ENCODE results near the gene CERK.

CERK gene

GRCh38 chr22:46696229-46696518, 41.9 kb downstream of the CERK start:
- Histone ChIP-seq H2AK5ac (ENCODE audit: low read length) (no peak overlapping the region), H3K56ac (ENCODE audit: low read length) (no peak overlapping the region), H4K8ac (ENCODE audit: low read depth, low read length) (no peak overlapping the region), H3K79me2 (ENCODE audit: control insufficient read depth, insufficient read depth, low read length) (no peaks in the 10 kb centered on the region), H3K79me1 (ENCODE audit: low read length) (no peaks in the 10 kb centered on the region), H3K4me2 (ENCODE audit: low read length) (no peak overlapping the region), H2BK5ac (ENCODE audit: low read length) (no peak overlapping the region), H4K5ac (ENCODE audit: low read length) (no peak overlapping the region), H3K4me1 (ENCODE audit: control insufficient read depth, low read depth, low read length) (no peaks in the 10 kb centered on the region), H3K4me3 (ENCODE audit: low read length) (no peak overlapping the region), H3K4ac (ENCODE audit: low read depth, low read length) (no peak overlapping the region), H2BK15ac (replicated peaks; ENCODE audit: low read depth) (no peak overlapping the region), H3K9ac (ENCODE audit: low read length) (no peak overlapping the region), H3K18ac (ENCODE audit: low read length) (no peak overlapping the region), H3K27me3 (ENCODE audit: insufficient read depth, low read length, poor library complexity) (no peaks in the 10 kb centered on the region), H3K36me3 (ENCODE audit: control insufficient read depth, insufficient read depth, low read length) (peaks cover 20% of the 10 kb centered on the region), H3K27ac (ENCODE audit: low read depth, low read length) (no peak overlapping the region), H3K23ac (ENCODE audit: low read length) (no peak overlapping the region), H2BK120ac (ENCODE audit: low read depth, low read length) (no peak overlapping the region)
- no CpG with 5 or more reads among the region's 11 CpGs for WGBS (ENCODE audit: extremely low coverage, insufficient coverage, low lambda C conversion rate)
- DNase-seq: no peak

- H2BK120ac ChIP-seq (ENCODE audit: low read depth, low read length): no peak overlapping the region
- no peak overlapping the region for H3K4ac ChIP-seq (ENCODE audit: low read depth, low read length)
- no peaks in the 10 kb centered on the region for H3K79me2 ChIP-seq (ENCODE audit: control insufficient read depth, insufficient read depth, low read length)
- no peaks in the 10 kb centered on the region for H3K27me3 ChIP-seq (ENCODE audit: insufficient read depth, low read length, poor library complexity)
- peaks cover 17% of the 10 kb centered on the region for H3K36me3 ChIP-seq (ENCODE audit: control insufficient read depth, insufficient read depth, low read length)
- H3K27ac ChIP-seq (ENCODE audit: low read depth, low read length): no peak overlapping the region
- no CpG with 5 or more reads among the region's 25 CpGs for whole genome bisulfite sequencing (ENCODE audit: extremely low coverage, insufficient coverage, low lambda C conversion rate)
- no peaks in the 10 kb centered on the region for H3K4me1 ChIP-seq (ENCODE audit: control insufficient read depth, low read depth, low read length)
- H3K23ac ChIP-seq (ENCODE audit: low read length): no peak overlapping the region
- no peak overlapping the region for H3K18ac ChIP-seq (ENCODE audit: low read length)
- DNase-seq: no peak
- no peak overlapping the region for H3K9ac ChIP-seq (ENCODE audit: low read length)
- H3K4me2 ChIP-seq (ENCODE audit: low read length): no peak overlapping the region
- H3K79me1 ChIP-seq (ENCODE audit: low read length): no peaks in the 10 kb centered on the region
- H2BK15ac ChIP-seq (replicated peaks; ENCODE audit: low read depth): no peak overlapping the region
- no peak overlapping the region for H4K8ac ChIP-seq (ENCODE audit: low read depth, low read length)
- H2AK5ac ChIP-seq (ENCODE audit: low read length): no peak overlapping the region
- H3K56ac ChIP-seq (ENCODE audit: low read length): no peak overlapping the region
- H3K4me3 ChIP-seq (ENCODE audit: low read length): no peak overlapping the region
- H2BK5ac ChIP-seq (ENCODE audit: low read length): no peak overlapping the region
- H4K5ac ChIP-seq (ENCODE audit: low read length): no peak overlapping the region
These were observed 42.5 kb downstream of the CERK start for GRCh38 chr22:46695346-46696228.

- H2BK15ac ChIP-seq (replicated peaks; ENCODE audit: low read depth): no peak overlapping the region
- peaks cover 19% of the 10 kb centered on the region for H3K36me3 ChIP-seq (ENCODE audit: control insufficient read depth, insufficient read depth, low read length)
- H3K4me3 ChIP-seq (ENCODE audit: low read length): no peak overlapping the region
- H3K27ac ChIP-seq (ENCODE audit: low read depth, low read length): no peak overlapping the region
- H3K9ac ChIP-seq (ENCODE audit: low read length): no peak overlapping the region
- no peak overlapping the region for H3K56ac ChIP-seq (ENCODE audit: low read length)
- H3K18ac ChIP-seq (ENCODE audit: low read length): no peak overlapping the region
- H3K23ac ChIP-seq (ENCODE audit: low read length): no peak overlapping the region
- H3K4me1 ChIP-seq (ENCODE audit: control insufficient read depth, low read depth, low read length): no peaks in the 10 kb centered on the region
- H2BK120ac ChIP-seq (ENCODE audit: low read depth, low read length): no peak overlapping the region
- H3K4me2 ChIP-seq (ENCODE audit: low read length): no peak overlapping the region
- no peak overlapping the region for H4K8ac ChIP-seq (ENCODE audit: low read depth, low read length)
- H2AK5ac ChIP-seq (ENCODE audit: low read length): no peak overlapping the region
- WGBS (ENCODE audit: extremely low coverage, insufficient coverage, low lambda C conversion rate): no CpG with 5 or more reads among the region's 15 CpGs
- no peaks in the 10 kb centered on the region for H3K79me2 ChIP-seq (ENCODE audit: control insufficient read depth, insufficient read depth, low read length)
- no peak overlapping the region for H3K4ac ChIP-seq (ENCODE audit: low read depth, low read length)
- no peak overlapping the region for H2BK5ac ChIP-seq (ENCODE audit: low read length)
- H3K79me1 ChIP-seq (ENCODE audit: low read length): no peaks in the 10 kb centered on the region
- no peak overlapping the region for H4K5ac ChIP-seq (ENCODE audit: low read length)
- H3K27me3 ChIP-seq (ENCODE audit: insufficient read depth, low read length, poor library complexity): no peaks in the 10 kb centered on the region
- DNase-seq: no peak
These were observed 43.5 kb downstream of the CERK start for GRCh38 chr22:46694416-46695170.

- Histone ChIP-seq H4K5ac (ENCODE audit: low read length) (no peak overlapping the region), H3K36me3 (ENCODE audit: control insufficient read depth, insufficient read depth, low read length) (peaks cover 16% of the 10 kb centered on the region), H3K4me2 (ENCODE audit: low read length) (no peak overlapping the region), H2BK15ac (replicated peaks; ENCODE audit: low read depth) (no peak overlapping the region), H3K79me2 (ENCODE audit: control insufficient read depth, insufficient read depth, low read length) (no peaks in the 10 kb centered on the region), H3K27ac (ENCODE audit: low read depth, low read length) (no peak overlapping the region), H3K4ac (ENCODE audit: low read depth, low read length) (no peak overlapping the region), H3K18ac (ENCODE audit: low read length) (no peak overlapping the region), H3K27me3 (ENCODE audit: insufficient read depth, low read length, poor library complexity) (no peaks in the 10 kb centered on the region), H3K79me1 (ENCODE audit: low read length) (no peaks in the 10 kb centered on the region), H3K4me3 (ENCODE audit: low read length) (no peak overlapping the region), H2BK120ac (ENCODE audit: low read depth, low read length) (no peak overlapping the region), H4K8ac (ENCODE audit: low read depth, low read length) (no peak overlapping the region), H3K56ac (ENCODE audit: low read length) (no peak overlapping the region), H2AK5ac (ENCODE audit: low read length) (no peak overlapping the region), H3K4me1 (ENCODE audit: control insufficient read depth, low read depth, low read length) (no peaks in the 10 kb centered on the region), H2BK5ac (ENCODE audit: low read length) (no peak overlapping the region), H3K23ac (ENCODE audit: low read length) (no peak overlapping the region), H3K9ac (ENCODE audit: low read length) (no peak overlapping the region)
- no peak for DNase-seq
- WGBS (ENCODE audit: extremely low coverage, insufficient coverage, low lambda C conversion rate): no CpG with 5 or more reads among the region's 17 CpGs
These were observed 44.2 kb downstream of the CERK start for GRCh38 chr22:46693634-46694415.

- Histone ChIP-seq H3K4me1 (ENCODE audit: control insufficient read depth, low read depth, low read length) (no peaks in the 10 kb centered on the region), H3K4me3 (ENCODE audit: low read length) (no peak overlapping the region), H2BK15ac (replicated peaks; ENCODE audit: low read depth) (no peak overlapping the region), H3K4me2 (ENCODE audit: low read length) (no peak overlapping the region), H3K18ac (ENCODE audit: low read length) (no peak overlapping the region), H2BK5ac (ENCODE audit: low read length) (no peak overlapping the region), H3K79me1 (ENCODE audit: low read length) (no peaks in the 10 kb centered on the region), H4K5ac (ENCODE audit: low read length) (no peak overlapping the region), H3K27me3 (ENCODE audit: insufficient read depth, low read length, poor library complexity) (no peaks in the 10 kb centered on the region), H3K4ac (ENCODE audit: low read depth, low read length) (no peak overlapping the region), H3K79me2 (ENCODE audit: control insufficient read depth, insufficient read depth, low read length) (no peaks in the 10 kb centered on the region), H2AK5ac (ENCODE audit: low read length) (no peak overlapping the region), H3K27ac (ENCODE audit: low read depth, low read length) (no peak overlapping the region), H3K23ac (ENCODE audit: low read length) (no peak overlapping the region), H3K9ac (ENCODE audit: low read length) (no peak overlapping the region), H3K36me3 (ENCODE audit: control insufficient read depth, insufficient read depth, low read length) (peaks cover 14% of the 10 kb centered on the region), H3K56ac (ENCODE audit: low read length) (no peak overlapping the region), H4K8ac (ENCODE audit: low read depth, low read length) (no peak overlapping the region), H2BK120ac (ENCODE audit: low read depth, low read length) (no peak overlapping the region)
- no CpG with 5 or more reads among the region's 17 CpGs for WGBS (ENCODE audit: extremely low coverage, insufficient coverage, low lambda C conversion rate)
- DNase-seq: no peak
These were observed 46.5 kb downstream of the CERK start for GRCh38 chr22:46691571-46691970.
